Measurements from ENCODE around the gene IL20.

IL20 gene

DNA sequence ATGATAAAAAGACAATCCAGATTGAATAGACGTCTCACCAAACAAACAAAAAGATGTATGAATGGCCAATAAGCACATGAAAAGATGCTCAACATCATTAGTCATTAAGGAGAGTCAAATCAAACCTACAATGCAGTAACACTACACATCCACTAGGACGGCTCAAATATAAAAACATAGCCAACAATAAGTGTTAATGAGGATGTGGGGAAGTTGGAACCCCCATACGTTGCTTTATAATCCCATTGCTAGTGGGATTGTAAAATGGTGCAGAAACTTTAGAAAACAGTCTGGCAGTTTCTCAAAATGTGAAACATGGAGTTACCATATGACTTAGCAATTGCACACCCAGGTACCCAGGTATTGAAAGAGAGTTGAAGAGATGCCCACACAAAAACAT lies 17.1 kb downstream of the IL20 start:
- DNase-seq = no peak

DNA sequence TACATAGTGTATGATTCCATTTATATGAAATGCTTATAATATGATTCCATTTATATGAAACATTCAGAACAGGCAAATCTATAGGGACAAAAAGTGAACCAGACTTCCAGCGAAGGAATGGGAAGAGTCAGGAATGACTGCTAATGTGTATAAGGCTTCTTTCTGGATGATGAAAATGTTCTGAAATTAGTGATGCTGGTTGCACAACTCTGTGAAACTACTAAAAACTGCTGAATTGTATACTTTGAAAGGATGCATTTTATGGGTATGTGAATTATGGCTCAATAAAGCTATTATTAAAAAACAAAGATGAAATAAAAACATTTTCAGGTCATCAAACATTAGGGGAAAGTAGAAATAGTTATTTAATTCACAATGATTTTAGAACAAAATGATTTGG lies 17.7 kb downstream of the IL20 start:
- no peak for DNase-seq

DNA sequence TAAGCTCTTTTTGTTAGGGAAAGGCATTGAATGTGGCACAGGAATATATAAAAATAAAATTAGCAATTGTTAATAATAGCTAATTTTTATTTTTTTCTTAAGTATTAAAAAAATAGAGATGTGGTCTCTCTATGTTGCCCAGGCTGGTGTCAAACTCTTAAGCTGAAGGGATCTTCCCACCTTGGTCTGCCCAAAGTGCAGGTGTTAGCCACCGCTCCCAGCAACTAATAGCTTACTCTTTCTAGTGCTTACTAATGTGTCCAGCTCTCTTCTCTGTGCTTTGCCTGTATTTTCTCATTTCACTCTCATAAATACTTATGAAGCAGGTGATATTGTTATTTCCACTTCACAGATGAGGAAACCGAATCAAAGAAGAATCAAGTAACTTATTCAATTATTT lies 18.5 kb downstream of the IL20 start:
- no peak for DNase-seq

DNA sequence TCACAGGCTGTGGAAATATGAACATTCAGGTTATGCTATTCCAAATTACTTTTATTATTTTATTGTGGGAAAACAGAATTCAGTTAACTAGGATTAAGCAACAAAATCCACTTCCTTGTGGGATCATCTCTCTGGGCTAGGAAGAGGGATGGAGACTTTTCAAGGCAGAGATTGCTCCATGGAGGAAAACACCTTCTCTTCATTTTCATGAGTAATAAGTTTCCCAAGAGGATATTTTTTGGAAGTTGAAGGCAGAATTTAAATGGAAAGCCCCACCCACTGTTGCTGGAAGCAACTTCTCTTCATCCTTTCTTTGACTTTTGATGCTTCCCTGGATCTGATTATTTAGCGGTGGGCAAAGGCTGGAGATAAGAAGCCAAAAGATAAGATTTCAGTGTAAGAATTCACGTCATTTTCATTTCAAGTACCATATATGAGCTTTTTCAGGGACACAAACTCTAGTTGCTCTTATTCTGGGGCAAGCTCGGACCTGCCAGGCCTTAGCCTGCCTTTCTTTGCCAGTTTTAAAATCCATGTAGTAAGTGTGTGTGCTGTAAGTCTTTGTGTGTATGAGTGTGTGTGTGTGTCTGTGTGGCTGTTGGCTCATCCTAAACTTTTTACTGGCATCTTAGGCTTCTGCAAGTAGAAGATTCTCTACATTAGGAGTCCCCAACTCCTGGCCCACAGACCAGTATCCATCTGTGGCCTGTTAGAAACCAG lies 20.1 kb downstream of the IL20 start:
- DNase-seq = no peak

DNA sequence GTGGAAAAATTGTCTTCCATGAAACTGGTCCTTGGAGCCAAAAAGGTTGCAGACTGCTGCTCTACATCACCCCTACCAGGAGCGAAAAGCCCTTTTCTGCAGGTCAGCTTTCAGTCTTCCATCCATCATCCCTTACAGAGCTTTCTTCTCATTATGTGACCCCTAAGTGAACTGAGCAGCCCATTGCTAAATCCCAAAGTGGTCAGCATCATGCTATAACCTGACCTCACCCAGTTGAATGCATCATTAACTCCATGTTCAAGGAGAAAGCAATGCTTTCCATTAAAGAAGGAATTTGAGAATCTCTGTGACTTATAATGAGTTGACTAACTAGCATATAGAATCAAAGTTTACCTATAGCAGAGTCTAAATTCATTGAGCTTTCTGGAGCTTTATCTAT lies 21.4 kb downstream of the IL20 start:
- DNase-seq = no peak

DNA sequence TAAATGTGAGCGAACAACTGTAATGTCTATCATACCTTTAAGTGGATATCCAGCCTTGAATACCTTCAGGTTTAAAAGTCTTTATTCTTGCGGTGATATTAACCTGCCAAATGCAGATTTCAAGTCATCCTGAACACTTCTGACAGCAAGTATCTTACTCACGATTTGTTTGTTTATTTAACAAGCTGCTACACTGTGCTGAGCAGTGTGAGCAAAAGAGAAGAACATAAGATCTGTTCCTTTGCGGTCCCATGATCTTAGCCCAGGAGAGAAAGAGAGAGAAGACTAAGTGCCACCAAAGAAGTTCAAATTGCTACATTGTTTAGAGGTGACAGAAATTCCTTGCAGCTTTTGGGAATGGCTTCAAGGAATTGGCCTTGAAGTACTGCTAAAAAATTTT lies 22.3 kb downstream of the IL20 start:
- no peak for DNase-seq

DNA sequence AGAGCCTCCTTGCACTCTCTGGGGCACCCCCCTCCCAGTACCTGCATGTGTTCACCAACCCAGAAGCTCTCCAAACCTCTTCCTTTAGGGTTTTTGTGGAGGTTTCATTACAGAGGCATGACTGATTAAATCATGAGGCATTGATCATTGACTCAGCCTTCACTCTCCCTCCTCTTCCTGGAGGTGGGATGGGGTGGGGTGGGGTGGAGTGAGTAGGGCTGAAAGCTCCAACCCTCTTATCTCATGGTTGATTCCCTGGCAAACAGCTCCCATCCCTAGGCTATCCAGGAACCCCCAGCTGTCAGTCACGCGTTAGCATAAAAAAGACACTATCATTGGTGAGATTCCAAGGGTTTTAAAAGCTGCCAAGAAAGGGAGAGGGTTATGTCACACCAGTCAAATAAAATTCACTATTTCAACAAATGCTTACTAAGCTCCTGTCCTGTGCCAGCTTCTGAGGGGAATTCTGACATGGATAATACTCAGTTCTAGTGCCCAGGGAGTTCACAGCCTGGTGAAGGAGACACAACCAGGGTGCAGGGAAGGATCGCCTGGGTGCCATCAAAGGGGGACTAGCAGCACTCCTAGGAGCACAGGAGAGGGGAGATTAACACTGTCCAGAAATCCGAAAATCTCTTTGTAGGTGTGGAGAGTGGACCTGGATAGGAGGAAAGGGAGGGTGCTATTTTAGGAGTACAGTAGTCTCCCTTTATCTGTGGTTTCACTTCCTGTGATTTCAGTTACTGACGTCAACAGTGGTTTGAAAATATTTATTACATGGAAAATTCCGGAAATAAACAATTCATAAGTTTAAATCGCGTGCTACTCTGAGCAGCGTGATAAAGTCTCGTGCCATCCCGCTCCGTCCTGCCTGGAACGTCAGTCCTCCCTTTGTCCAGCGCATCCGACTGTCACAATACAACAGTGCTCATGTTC lies 25.0 kb downstream of the IL20 start:
- no peak for DNase-seq

DNA sequence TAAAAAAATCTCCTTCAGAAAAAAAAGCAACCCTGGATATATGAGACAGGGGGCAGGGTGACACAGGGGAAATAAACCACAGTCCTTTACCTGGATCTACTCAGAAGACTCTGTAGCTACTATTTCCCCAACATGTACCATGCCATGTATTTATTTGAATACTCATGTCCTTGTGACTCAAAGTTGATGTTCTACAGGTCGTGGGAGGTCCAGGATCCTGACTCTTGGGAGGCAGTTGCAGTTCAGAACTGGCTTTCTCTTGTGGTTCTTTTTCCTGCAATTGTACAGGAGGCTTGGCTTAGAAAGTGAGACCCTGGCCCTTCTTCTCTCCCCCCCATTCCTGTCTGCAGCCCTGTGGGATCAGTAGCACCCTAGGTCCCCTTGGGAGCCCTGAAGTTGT lies 26.0 kb downstream of the IL20 start:
- no peak for DNase-seq

DNA sequence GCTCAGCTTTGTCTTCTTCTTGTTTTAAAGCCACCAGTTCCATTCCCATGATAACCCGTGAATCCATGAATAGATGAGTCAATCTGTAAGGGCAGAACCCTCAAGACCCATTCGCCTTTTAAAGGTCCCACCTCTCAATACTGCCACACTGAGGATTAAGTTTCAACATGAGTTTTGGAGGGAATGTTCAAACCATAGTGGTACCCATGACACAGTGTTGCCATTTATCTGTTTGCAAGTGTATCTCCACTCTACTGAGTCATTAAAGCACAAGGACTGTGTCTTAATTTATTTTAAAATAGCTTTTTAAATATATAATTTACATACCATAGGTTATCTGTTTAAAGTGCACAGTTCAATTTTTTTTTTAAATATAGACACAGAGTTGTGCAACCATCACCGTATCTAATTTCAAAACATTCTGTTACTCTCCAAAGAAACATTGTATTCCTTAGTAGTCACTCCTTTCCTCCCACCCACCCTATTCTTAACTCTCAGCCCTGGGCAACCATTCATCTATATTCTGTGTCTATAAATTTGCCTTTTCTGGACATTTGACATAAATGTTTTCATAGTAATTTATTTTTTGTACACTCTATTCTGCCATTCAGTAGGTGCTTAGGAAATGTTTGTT lies 27.0 kb downstream of the IL20 start:
- DNase-seq = no peak

DNA sequence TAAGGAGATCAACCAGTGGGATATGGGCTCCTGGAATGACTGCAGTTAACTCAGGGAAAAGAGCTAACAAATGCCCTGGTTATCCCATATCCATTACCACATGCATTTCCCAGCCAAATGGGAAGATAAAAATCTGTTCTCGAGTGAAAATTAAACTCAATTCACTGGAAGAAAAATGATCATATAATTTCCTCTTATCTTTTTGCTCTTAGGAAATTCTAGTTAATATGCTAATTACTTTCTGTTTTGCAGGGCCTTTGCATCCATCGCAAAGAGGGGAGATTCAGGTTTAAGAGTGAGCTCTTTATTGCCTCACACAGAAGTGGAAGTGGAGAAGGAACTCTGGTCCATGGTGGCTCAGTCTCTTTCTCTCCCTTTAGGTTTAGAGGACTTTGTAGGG lies 28.0 kb downstream of the IL20 start:
- no peak for DNase-seq

DNA sequence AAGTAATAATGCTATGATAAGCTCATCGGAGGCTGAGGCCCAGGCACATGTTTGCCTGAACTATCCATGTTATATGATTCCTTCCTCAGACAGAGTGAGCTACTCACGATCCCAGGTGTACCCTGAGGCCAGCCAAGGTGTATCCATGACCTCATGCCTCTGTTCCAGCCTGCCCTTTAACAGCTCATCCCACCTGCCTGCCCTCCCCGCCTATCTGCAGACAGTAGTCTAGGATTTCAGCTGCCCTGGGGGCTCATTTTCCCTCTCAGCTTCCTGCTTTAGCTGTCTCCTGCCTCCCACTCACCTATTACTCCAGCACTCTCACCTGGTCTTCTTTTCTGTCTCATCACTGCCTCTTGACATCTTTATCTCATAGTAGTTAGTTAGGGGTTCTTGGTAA lies 29.9 kb downstream of the IL20 start:
- DNase-seq = no peak

DNA sequence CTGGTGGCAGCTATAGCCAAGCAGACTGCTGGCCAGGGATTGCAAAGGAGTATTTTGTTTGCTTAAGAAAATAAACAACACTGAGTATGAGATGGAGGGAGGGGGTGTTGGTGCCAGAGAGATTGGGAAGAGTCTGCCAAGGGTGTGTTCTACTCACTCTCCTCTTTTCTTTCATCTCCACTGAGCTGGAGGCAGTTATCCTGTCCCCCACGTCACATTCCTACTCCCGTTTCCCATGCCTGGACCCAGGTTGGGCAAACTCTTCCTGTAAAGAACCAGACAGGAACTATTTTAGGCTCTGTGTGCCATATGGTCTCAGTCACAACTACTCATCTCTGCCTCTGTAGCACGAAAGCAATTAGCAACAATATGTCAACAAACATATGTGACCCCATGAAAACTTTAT lies 30.4 kb downstream of the IL20 start:
- DNase-seq = no peak

DNA sequence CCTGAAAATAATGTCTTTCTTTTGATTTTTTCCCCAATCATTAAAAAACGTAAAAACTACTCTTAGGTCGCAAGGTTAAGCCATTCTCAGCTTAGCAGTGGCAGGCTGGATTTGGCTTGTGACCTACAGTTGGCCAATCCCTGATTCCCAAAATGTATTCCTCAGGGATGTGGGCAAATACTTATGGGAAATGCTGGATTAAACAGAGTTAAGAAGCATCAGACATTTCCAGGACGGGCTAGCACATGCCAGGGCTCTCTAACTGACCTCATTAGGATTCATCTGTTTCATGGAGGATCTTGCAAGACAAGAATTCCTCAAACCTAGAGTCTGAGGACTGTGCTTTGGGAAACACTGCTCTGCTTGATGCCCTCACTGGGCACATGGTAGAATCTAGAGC lies 30.8 kb downstream of the IL20 start:
- DNase-seq = no peak

DNA sequence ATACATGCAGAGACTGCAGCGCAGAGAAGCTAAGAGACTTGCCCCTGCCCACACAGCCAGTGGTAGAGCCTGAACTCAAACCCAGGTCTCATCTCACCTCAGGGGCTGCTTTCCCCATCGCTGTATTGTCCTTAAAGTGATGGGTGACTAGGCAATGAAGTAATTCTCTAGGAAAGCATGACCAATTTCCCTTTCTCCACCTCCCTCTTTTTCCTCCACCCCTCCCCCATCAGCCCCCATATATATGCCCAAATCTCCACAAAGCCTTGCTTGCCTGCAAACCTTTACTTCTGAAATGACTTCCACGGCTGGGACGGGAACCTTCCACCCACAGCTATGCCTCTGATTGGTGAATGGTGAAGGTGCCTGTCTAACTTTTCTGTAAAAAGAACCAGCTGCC lies 31.8 kb downstream of the IL20 start, which contains the start of gene IL24:
Gene IL24 (plus strand): TSS at position 269 of the 400 bp plus-strand sequence. CDS start 390 bp downstream, outside the sequence.
- no peak for DNase-seq

DNA sequence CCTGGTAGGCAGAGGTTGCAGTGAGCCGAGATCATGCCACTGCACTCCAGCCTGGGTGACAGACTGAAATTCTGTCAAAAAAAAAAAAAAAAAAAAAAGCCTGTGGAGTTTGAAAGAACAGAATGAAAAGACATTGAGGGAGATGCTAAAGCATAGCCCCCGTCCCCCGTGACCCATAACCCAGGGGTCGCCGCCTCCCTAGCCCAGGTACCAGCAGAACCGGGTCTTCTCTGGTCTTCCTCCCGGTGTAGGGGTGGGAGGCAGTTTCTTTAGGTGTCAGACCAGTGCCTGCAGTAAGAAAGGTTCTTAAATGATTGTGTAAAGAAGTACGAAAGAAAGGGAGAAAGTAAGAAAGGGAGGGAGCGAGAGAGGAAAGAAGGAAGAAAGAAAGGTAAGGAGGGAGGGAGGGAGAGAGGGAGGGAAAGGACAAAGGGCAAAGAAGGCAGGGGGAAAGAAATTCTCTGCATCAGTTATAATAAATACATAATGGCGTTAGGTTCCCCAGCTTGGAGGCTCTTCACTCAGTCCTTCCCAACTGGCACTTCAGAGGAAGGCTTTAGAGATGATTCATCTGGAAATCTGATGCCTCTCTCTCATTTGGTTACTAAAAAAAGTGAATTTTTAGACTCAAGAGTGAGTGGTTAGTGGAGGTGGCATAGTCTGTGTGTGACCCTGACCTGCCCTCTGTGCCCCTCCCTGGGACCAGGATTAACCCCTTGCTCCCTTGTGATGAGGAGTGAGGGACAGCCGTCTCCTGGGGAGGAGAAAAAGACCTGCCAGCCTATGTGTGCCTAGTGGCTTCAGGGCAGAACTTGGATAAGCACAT lies 32.9 kb downstream of the IL20 start:
- DNase-seq = no peak

DNA sequence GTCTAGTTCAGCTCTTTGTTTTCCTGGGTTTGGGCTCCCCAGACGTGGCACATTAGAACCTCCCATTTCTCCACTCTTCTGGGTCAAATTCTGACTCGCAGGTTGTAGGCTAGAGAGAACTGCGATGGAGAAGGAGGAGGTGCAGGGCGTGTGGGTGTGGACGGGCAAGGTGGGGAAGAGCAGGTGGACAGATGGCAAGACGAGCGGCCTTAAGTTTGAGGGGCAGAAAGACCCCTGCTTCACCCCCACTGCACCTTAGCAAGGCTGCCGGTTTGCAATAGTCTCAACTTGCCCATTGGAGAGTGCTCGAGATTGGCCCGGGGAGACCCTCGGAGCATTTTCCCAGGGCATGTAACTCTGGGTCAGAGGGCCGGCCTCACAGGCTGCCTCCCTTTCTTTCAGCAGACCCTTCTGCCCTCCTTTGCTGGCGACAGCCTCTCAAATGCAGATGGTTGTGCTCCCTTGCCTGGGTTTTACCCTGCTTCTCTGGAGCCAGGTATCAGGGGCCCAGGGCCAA lies 33.5 kb downstream of the IL20 start:
- DNase-seq = no peak

DNA sequence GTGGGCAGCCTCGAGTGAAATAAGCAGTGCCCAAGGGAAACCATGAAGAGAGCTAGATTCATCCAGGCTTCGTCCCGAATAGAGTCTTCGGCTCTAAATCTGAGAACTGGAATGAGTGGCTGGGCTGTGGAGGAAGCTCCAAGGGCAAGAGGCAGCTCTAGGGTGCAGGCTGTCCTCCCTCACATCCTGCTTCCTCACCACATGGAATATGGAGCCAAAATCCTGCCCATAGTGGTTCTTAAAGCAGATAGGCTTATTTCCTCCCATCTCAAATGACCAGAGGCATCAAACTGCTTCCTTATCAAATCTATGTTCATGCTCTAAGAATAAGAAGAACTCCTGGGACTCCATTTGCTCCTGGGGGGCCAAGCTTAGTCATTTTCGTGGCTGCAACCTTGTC lies 34.3 kb downstream of the IL20 start:
- DNase-seq = no peak

DNA sequence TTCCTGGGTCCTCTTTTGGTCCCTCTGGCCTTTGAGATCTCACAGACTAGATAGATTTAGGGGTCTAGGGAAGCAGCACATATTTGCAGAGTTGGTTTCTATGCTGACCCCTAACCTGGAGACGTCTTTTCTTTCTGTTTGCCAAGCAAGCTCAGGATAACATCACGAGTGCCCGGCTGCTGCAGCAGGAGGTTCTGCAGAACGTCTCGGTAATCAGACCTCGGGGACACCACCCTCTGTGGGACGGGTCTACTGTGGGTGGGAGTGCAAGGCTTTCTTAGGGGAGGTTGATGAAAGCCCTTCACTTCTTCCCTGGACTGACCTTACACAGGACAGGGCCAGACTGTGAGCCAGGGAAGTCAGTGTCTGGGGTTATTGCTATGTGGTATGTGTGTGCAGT lies 34.7 kb downstream of the IL20 start:
- DNase-seq = no peak

DNA sequence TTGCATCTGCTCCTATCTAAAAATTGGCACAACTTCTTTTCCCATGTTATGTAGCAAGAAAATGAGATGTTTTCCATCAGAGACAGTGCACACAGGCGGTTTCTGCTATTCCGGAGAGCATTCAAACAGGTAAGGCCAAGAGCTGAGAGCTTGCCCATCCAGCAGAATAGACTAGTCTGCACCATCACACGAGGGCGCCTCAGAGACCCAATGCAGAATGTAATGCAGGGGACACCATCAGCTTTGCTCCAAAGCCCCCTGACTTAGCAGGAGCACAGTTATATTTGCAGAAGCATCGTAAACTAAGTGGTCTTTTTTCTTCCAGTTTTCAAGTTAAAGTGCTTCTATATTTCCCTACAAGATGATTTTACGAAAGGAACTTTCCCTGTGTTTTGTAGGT lies 36.5 kb downstream of the IL20 start:
- DNase-seq = no peak

DNA sequence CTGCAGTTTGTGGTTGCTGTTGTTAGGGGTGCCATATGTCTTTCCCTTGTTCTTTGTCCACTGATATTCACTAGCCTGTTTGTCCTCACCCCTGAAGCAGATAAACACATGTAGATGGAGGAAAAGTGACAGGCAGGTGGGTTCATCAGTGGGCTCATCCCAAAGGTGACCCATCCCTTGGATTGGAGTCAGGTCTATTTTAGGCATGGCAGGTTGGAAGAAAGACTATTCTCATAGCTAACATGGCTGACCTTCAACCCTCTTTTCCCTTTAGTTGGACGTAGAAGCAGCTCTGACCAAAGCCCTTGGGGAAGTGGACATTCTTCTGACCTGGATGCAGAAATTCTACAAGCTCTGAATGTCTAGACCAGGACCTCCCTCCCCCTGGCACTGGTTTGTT lies 37.3 kb downstream of the IL20 start:
- no peak for DNase-seq

DNA sequence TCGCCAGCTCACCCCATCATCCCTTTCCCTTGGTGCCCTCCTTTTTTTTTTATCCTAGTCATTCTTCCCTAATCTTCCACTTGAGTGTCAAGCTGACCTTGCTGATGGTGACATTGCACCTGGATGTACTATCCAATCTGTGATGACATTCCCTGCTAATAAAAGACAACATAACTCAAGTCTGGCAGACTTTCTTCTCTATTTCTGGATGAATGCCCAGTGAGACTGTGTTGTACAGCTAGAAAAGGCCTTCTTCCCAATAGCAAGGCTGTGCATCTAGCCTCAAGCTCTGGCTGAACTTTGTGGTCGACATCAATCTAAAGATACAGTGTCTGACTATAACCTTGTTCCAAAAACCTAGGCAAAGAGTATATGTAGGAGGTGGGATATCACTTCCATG lies 38.3 kb downstream of the IL20 start:
- DNase-seq = no peak

DNA sequence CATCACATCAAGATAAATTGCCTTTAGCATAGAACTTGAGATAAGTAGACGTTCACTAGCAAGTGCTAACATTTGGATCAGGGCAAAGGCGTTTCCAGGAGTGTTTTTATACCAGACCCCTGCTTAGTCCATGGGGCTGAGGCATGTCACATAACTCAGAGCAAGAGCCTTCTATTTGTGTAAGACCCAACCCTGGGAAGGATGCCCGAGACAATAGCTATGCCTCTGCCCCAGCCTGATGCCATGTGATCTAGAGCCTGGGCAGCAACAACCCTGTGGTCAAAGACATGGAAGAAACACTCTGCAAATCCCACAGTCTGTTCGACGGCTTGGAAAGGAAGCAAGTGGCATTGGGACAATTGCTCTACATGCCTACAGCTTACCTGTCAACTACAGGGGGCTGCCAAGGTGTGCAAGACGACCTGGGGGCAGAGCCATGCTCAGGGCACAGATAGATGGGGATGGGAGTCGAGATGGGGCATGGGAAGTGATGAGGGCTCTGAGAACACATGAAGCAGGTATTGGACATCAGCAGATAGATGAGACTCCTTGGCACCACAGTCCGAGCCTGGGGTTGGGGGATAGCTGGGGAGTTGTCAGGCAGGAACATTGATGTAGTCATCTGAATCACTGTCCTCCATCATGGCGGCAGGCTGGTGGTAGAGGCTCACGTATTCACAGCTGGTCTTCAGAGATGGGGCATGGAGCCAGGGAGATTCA lies 39.2 kb downstream of the IL20 start:
- DNase-seq = no peak

Data from CD4-positive, alpha-beta T cell treated with Interleukin-6 for 4 hours (primary cell).